PC-9 (cell line): ENCODE measurements around the gene ZNFX1.

ENCODE experiments used
- CTCF ChIP-seq: fragments of 200-600 bp; sonication (generic); conservative IDR thresholded peaks from 2 replicates; pipeline ENCODE4 v1.6.1; 2017; ENCODE audit warnings: mixed run types, antibody characterized with exemption, mild to moderate bottlenecking, moderate library complexity
- EZH2 ChIP-seq: fragments of 200-600 bp; sonication (generic); IDR thresholded peaks from 2 replicates; pipeline ENCODE4 v1.8.0; 2017; ENCODE audit warnings: antibody characterized with exemption, low read depth

- TF ChIP-seq CTCF: no peak
- TF ChIP-seq EZH2: no peak
Measured at GRCh38 chr20:49293122-49293521, 15.3 kb upstream of the ZNFX1 start.
